ENCODE results near the gene MAMDC4.

DNA sequence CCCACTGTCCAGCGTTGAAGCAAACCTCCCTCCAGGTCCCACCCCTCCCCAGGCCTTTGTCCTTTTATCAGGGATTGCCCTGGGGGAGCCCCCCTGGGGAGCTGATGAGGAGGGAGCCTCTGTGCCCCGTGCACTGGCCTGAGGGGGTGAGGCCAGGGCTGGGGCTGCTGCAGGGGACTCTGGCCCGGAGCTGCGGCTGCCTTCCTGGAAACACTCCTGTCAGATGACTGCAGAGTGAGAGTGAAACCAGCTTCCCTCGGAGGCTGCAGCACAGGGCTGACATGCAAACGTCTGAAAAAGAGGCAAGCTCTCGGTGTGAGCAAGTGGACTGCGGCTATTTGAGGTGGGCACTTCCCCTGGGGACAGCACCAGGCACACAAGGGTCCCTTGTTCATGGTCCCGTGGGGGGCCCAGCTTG, 29.6 kb downstream of the MAMDC4 start:
- TF ChIP-seq CTCF (IDR thresholded peaks at IDR 0.05; ENCODE audit: poor library complexity) (no peak), EZH2phosphoT487 (IDR thresholded peaks at IDR 0.05; ENCODE audit: low read depth, severe bottlenecking, unreplicated experiment) (no peak)
